GM18873 (cell line): ENCODE results near the gene MFF.
"Not testable (repeated sequence)": the region's sequence is repeated elsewhere in the genome, so short reads cannot be mapped to it uniquely, and the experiment has no call there.

Experiments
- ATAC-seq: cut with Tn5 transposase; IDR thresholded peaks from one replicate; pipeline ENCODE4 v1.9.1; 2021; ENCODE audit warnings: mild to moderate bottlenecking, moderate library complexity, moderate number of reproducible peaks; ENCODE audit not compliant: unreplicated experiment, low FRiP score

Gene MFF

DNA sequence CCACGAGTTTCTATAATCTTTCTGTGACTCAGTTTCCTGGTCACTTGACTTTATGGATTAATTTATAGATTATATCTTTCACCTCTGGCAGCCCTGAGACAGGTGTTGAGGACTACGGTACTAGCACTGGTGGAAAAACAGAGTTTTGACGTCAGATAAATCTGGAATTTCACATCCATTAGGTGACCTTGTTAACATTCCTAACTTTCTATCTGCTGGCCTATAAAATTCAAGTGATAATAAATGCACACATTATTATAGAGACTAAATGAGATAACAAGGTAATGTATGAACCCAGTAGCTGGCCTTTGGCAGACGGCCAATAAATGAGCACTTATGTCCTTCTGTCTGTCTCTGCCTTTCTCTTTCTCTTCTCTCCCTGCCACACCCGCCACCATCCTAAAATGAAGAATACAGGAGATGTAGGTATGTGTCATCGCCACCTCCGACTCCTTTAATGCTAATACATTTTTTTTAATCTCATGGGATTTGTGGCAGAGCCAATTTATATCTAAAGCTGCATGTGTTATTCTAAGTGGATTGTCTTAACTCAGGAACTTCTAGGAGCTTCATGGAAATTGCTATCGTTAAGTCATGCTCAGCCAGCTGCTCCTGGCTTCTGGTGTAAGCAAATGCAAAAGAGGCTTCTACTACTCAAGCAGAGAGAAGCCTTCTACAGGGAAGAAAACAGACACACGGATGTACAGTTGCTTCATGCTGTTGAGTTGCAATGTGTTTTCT is 51.8 kb downstream of the MFF start:
- no peak for ATAC-seq

GRCh38 chr2:227377467-227378351 is 52.7 kb downstream of the MFF start:
- ATAC-seq, result no peak

GRCh38 chr2:227378371-227378782 is 53.3 kb downstream of the MFF start:
- ATAC-seq, result no peak

DNA sequence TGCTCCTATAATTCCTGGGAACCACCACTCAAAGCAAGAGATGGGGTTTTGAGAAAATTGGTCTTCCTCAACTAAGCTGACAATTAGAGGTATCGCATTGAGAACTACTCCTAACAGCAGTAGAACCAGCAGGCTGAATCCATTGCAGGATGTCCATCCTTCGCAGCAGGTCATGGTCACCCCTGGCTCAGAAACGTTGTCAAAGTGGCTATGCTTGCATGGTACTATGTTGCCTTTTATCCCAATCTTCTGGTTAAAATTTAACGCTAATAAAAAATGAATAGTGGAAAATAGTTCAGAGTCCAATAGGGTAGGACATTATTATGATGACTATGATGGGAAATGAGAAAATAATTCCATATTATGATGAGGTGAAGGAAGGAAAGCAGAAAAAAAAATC is 54.0 kb downstream of the MFF start, which contains the start of gene TM4SF20:
Gene TM4SF20, minus strand, starts transcription at position 212 of the 400 bp plus-strand sequence. Its CDS starts 38 bp downstream, at position 174.
- no peak for ATAC-seq

DNA sequence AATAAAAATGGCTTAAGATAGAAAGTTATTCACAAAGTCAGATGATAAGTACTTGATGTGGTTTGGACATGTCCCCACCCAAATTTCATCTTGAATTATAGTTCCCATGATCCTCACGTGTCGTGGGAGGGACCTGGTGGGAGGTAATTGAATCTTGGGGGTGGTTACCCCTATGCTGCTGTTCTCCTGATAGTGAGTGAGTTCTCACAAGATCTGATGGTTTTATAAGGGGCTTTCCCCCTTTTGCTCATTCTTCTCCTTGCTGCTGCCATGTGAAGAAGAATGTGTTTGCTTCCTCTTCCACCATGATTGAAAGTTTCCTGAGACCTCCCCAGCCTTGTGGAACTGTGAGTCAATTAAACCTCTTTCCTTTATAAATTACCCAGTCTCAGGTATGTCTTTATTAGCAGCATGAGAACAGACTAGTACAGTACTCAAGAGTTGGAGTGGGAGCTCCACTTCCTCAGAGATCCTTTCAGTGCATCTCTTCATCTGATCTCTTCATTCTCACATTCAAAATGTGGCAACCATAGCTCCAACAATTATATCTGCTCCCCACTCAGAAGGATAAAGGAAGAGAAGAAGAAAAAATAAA is 57.3 kb downstream of the MFF start:
- ATAC-seq, result not testable (repeated sequence)

GRCh38 chr2:227383686-227384085 is 58.6 kb downstream of the MFF start:
- no peak for ATAC-seq

GRCh38 chr2:227386630-227387029 is 61.6 kb downstream of the MFF start:
- no peak for ATAC-seq

- not testable (repeated sequence) for ATAC-seq
These were observed 62.5 kb downstream of the MFF start, which contains the start of gene SCYGR1 for GRCh38 chr2:227387583-227387982. SCYGR1 (minus strand) TSS chr2:227387949; CDS start chr2:227387949, 0 bp downstream.

DNA sequence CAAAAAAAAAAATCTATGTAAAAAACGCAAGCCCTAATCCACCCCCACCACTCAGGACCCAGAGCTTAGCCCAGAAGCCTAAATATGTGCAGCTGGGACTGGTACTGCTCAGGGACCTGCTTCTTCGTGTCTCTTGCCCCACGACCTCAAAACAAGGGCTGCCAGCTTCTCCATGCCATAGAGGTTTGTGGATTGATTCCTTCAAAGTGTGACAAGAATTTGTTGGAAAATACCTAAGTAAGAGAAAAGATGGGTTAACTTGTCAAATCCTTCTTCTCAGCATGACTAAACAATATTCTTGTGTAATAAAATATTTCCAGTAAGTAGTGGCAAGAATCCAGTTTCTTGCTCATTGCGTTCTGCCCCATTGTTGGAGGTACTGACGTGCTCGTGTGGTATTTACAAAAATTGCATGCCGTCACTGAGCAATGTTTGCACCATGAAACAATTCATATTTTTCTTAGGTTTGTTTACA is 63.5 kb downstream of the MFF start:
- no peak for ATAC-seq

- no peak for ATAC-seq
These were observed 64.2 kb downstream of the MFF start for GRCh38 chr2:227389231-227389630.

DNA sequence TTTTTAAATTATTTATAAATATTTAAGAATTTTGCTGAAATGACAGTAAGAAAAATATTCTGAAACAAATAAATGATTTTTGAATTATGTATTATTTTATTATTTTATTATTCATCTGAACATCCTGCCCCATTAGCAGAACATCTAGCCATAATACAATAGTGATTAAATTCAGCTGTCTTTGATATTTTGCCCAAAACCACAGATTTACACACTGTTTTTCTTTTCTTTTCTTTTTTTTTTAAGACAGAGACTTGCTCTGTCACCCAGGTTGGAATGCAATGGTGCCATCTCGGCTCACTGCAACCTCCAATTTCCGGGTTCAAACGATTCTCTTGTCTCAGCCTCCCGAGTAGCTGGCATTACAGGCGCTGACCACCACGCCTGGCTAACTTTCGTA is 64.6 kb downstream of the MFF start:
- no peak for ATAC-seq

DNA sequence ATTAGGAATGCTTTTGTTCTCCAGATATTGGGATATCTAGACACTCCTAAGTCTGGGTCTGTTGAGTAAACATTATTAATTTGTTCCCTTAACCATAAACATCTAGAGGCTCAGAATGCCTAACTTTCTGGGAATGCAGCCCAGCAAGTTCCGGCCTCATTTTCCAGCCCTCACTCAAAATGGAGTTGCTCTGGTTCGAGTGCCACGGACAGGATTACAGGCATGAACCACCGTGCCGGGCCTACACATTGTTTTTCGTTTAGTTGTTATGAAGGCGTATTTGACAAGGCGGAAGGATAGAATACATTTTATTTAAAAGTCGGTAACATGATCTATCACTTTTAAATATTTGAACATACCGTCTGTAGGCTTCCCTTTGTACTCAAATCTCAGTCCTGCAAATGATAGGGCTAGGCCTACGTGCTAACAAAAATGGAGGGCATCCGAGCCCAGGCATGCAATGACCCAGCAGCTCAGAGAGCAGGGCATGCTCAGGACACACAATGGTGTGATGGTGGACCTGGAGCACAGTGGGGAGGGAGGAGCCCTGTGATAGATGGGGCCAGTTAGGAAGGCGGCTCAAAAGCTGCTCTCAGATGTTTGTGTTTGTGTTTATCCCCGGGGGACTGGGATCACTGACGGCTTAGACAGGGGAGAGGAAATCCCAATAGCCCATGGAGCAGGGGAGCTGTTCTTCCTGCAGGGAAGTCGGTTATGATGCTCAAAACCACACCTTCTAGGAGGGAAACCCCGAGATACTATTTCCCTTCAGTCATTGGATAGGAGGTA is 65.6 kb downstream of the MFF start:
- no peak for ATAC-seq

GRCh38 chr2:227394401-227394800 is 69.3 kb downstream of the MFF start:
- ATAC-seq, result no peak

DNA sequence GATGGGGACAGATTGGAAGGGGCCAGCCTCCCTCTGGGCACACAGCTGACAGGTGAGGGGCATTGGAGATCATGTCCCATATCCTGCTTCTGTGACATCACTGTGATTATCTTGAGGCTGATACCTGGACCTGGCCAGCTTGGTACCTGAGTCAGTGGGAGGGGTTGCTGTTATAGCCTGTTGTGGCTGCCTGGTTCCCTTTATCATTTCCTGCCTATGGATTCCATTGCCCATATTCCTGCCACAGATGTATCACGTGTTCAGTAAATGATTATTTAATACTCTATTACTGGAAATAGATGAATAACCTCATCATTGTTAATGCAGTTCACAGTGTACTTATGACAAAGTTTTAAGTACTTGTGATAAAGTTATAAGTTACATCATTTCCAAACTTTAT is 70.5 kb downstream of the MFF start:
- ATAC-seq, result no peak

- ATAC-seq, result no peak
These were observed 72.5 kb downstream of the MFF start for GRCh38 chr2:227397562-227397961.

- no peak for ATAC-seq
These were observed 73.9 kb downstream of the MFF start for GRCh38 chr2:227398684-227399670.

DNA sequence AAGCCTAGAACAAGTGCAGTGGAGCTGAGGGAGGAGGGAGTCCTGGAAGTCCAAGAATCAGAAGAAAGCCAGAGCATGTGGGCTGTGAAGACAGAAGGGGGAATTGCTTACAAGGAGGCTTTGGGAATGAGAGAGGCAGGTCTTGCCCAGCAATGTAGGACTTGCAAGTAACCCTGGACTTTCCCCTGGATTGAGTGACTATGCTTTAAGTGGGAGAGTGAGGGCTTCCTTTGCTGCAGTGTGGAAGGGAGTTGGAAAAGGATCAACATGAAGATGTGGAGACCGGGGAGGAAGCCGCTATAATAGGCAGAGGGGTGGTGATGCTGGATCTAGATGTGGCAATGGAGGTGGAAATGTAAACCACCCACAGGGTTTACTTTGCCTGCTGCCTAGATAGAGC is 76.5 kb downstream of the MFF start:
- no peak for ATAC-seq

GRCh38 chr2:227402321-227402720 is 77.3 kb downstream of the MFF start:
- no peak for ATAC-seq

DNA sequence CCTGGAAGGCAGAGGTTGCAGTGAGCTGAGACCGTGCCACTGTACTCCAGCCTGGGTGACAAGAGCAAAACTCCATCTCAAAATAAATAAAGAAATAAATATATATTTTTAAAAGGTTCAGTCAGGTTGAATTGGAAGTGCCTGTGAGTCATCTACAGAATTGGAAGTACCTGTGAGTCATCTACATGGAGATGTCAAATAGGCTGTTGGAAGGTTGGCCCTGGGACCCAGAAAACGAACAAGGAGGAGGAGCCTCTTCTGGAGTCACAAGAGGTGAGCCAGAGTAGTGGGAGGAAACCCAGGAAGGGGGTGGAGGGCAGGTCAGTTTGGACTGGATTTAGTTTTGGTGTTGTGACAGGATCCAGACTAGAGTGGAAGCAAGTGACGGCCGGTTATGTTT is 77.9 kb downstream of the MFF start:
- ATAC-seq, result no peak
